Activated B cell treated with CpG ODN at 0.5 μM for 24 hours (primary cell): ENCODE data around the gene PTPN6. TPM values are rescaled to one million over a fixed set of nuclear protein-coding genes. Genes with fewer than 3 reads are reported as not detected.

Source experiments
- ATAC-seq: fragments of 200-7000 bp; cut with Tn5 transposase; one replicate; pipeline ENCODE4 v1.10.0; 2021; ENCODE audit warnings: low read depth, mild to moderate bottlenecking, moderate library complexity
- CTCF ChIA-PET: fragments of 350-600 bp; sonication (Branson Sonifier 250); formaldehyde crosslinking; loops from one replicate; lab custom pipeline; 2021; ENCODE audit warnings: antibody characterized with exemption; lab: Charles Lee
- POLR2A ChIA-PET: fragments of 350-600 bp; sonication (Branson Sonifier 250); formaldehyde crosslinking; loops from one replicate; lab custom pipeline; 2021; ENCODE audit warnings: antibody characterized with exemption; lab: Charles Lee
- DNase-seq: peaks from one replicate; pipeline ENCODE4 v3.0.0; 2022
- H3K27ac Mint-ChIP-seq: one replicate; pipeline ENCODE4 v1.8.0; 2020; ENCODE audit warnings: mixed read lengths
- H3K27me3 Mint-ChIP-seq: one replicate; pipeline ENCODE4 v1.8.0; 2021; ENCODE audit warnings: mixed read lengths
- H3K36me3 Mint-ChIP-seq: one replicate; pipeline ENCODE4 v1.8.0; 2021; ENCODE audit warnings: low read depth, mixed read lengths
- H3K4me1 Mint-ChIP-seq: one replicate; pipeline ENCODE4 v1.8.0; 2021; ENCODE audit warnings: mixed read lengths
- H3K4me3 Mint-ChIP-seq: one replicate; pipeline ENCODE4 v1.8.0; 2020; ENCODE audit warnings: mild to moderate bottlenecking, mixed read lengths
- H3K9me3 Mint-ChIP-seq: one replicate; pipeline ENCODE4 v1.8.0; 2020; ENCODE audit warnings: mixed read lengths
- intact Hi-C: fragments of 100-400 bp; cut with micrococcal nuclease; formaldehyde crosslinking; loops from one replicate; pipeline ENCODE4 v1.15.1; 2024
- total RNA-seq: library from RNA; stranded (reverse); gene quantifications from 2 replicates; pipeline ENCODE4 v1.2.3, GENCODE V29; 2022
- TF ChIP-seq, protein P1 (sequence below): fragments of 200-600 bp; IDR thresholded peaks from one replicate; pipeline ENCODE4 v1.8.0; 2022; ENCODE audit warnings: antibody characterized with exemption, mild to moderate bottlenecking

The PTPN6 gene
- total RNA-seq, 1 donor from 2014 or later, result 393 TPM

GRCh38 chr12:6941267-6941666, 9.9 kb upstream of the PTPN6 start:
- Mint-ChIP-seq H3K9me3 (no peaks in the 10 kb centered on the region), H3K27me3 (no peaks in the 10 kb centered on the region), H3K4me1 (peaks cover 58% of the 10 kb centered on the region), H3K27ac (no peak overlapping the region), H3K4me3 (no peak overlapping the region), H3K36me3 (peaks cover 25% of the 10 kb centered on the region)
- POLR2A ChIA-PET, result interaction anchor here (0.9 to 24.6 kb wide), 5 partner anchors 16 to 69 kb away, joined by 3 to 1516 read pairs (median 3); partner anchors contain the start of genes PTPN6 and SPSB2
- TF ChIP-seq, protein P1, sequence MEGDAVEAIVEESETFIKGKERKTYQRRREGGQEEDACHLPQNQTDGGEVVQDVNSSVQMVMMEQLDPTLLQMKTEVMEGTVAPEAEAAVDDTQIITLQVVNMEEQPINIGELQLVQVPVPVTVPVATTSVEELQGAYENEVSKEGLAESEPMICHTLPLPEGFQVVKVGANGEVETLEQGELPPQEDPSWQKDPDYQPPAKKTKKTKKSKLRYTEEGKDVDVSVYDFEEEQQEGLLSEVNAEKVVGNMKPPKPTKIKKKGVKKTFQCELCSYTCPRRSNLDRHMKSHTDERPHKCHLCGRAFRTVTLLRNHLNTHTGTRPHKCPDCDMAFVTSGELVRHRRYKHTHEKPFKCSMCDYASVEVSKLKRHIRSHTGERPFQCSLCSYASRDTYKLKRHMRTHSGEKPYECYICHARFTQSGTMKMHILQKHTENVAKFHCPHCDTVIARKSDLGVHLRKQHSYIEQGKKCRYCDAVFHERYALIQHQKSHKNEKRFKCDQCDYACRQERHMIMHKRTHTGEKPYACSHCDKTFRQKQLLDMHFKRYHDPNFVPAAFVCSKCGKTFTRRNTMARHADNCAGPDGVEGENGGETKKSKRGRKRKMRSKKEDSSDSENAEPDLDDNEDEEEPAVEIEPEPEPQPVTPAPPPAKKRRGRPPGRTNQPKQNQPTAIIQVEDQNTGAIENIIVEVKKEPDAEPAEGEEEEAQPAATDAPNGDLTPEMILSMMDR, result no peak
- CTCF ChIA-PET, result interaction anchor here (0.8 to 14.9 kb wide), 4 partner anchors 19 to 72 kb away, joined by 3 to 571 read pairs (median 14); partner anchors contain the start of gene SPSB2
- DNase-seq (no peak), ATAC-seq (no peak)
- intact Hi-C loops, result loop anchor here (5.0 kb wide), 1 partner anchor 189 kb away; the partner anchor contains the start of gene MLF2

GRCh38 chr12:6941782-6942181, 9.4 kb upstream of the PTPN6 start:
- CTCF ChIA-PET, result interaction anchor here (0.8 to 14.9 kb wide), 4 partner anchors 19 to 72 kb away, joined by 3 to 571 read pairs (median 14); partner anchors contain the start of gene SPSB2

GRCh38 chr12:6942331-6942665, 8.9 kb upstream of the PTPN6 start:
- CTCF ChIA-PET, result interaction anchor here (1.9 to 14.9 kb wide), 2 partner anchors 18 kb away, joined by 14 to 571 read pairs; no protein-coding TSS in a partner anchor
- H3K36me3 Mint-ChIP-seq, result peaks cover 18% of the 10 kb centered on the region
- H3K27me3 Mint-ChIP-seq, result no peaks in the 10 kb centered on the region
- H3K27ac Mint-ChIP-seq, result peak overlapping the region; percentile 96
- POLR2A ChIA-PET, result interaction anchor here (0.7 to 24.6 kb wide), 6 partner anchors 8 to 90 kb away, joined by 3 to 1516 read pairs (median 76); partner anchors contain the start of genes ATN1, CDCA3, PTPN6 and SPSB2
- TF ChIP-seq, protein P1, result no peak
- H3K4me3 Mint-ChIP-seq, result no peak overlapping the region
- no peak for ATAC-seq
- no peaks in the 10 kb centered on the region for H3K9me3 Mint-ChIP-seq
- DNase-seq, result no peak
- intact Hi-C loops, result loop anchor here (5.0 kb wide), 1 partner anchor 190 kb away; the partner anchor contains the start of gene MLF2
- peaks cover 61% of the 10 kb centered on the region for H3K4me1 Mint-ChIP-seq

More at GRCh38 chr12:6941782-6942181, 9.4 kb upstream of the PTPN6 start:
- Mint-ChIP-seq H3K4me1 (peaks cover 58% of the 10 kb centered on the region), H3K9me3 (no peaks in the 10 kb centered on the region), H3K36me3 (peaks cover 20% of the 10 kb centered on the region), H3K27me3 (no peaks in the 10 kb centered on the region), H3K4me3 (no peak overlapping the region), H3K27ac (no peak overlapping the region)
- DNase-seq (no peak), ATAC-seq (no peak)
- intact Hi-C loops, result loop anchor here (5.0 kb wide), 1 partner anchor 189 kb away; the partner anchor contains the start of gene MLF2
- POLR2A ChIA-PET, result interaction anchor here (0.9 to 24.6 kb wide), 3 partner anchors 17 to 73 kb away, joined by 3 to 1516 read pairs (median 3); partner anchors contain the start of genes PTPN6 and SPSB2
- TF ChIP-seq, protein P1, result no peak

DNA sequence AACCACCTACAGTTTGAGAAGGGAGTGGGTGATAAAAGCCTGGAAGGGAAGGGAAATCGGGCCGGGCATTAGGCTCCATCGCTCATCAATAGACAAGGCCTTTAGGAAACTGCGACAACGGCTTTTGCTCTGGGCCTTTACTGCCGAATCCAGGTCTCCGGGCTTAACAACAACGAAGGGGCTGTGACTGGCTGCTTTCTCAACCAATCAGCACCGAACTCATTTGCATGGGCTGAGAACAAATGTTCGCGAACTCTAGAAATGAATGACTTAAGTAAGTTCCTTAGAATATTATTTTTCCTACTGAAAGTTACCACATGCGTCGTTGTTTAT, 7.8 kb upstream of the PTPN6 start:
- Mint-ChIP-seq H3K4me3 (peak overlapping the region; percentile 91), H3K9me3 (no peaks in the 10 kb centered on the region), H3K36me3 (peaks cover 16% of the 10 kb centered on the region), H3K27ac (peak overlapping the region; percentile 96), H3K4me1 (peaks cover 65% of the 10 kb centered on the region), H3K27me3 (no peaks in the 10 kb centered on the region)
- TF ChIP-seq, protein P1, result no peak
- intact Hi-C loops, result loop anchor here (1.0 to 5.0 kb wide), 3 partner anchors 8 to 191 kb away; partner anchors contain the start of genes MLF2, PTPN6 and SPSB2
- ATAC-seq (peak; percentile 37), DNase-seq (peak; percentile 49)
- CTCF ChIA-PET, result interaction anchor here (0.7 to 14.9 kb wide), 14 partner anchors 9 to 169 kb away, joined by 3 to 571 read pairs (median 8); partner anchors contain the start of genes C1RL and LPCAT3
- POLR2A ChIA-PET, result interaction anchor here (0.6 to 24.6 kb wide), 43 partner anchors 8 to 1084 kb away, joined by 3 to 1516 read pairs (median 8); partner anchors contain the start of genes ATN1, C1RL, CDCA3 and COPS7A
